Measurements from ENCODE around the gene SLC7A5. TPM values are rescaled to one million over a fixed set of nuclear protein-coding genes. Genes with fewer than 3 reads are reported as not detected.
"Not testable (repeated sequence)": the region's sequence is repeated elsewhere in the genome, so short reads cannot be mapped to it uniquely, and the experiment has no call there.

SLC7A5 gene
- polyA plus RNA-seq, 4 donors, result 4.4 to 13.0 (median 5.0) TPM

DNA sequence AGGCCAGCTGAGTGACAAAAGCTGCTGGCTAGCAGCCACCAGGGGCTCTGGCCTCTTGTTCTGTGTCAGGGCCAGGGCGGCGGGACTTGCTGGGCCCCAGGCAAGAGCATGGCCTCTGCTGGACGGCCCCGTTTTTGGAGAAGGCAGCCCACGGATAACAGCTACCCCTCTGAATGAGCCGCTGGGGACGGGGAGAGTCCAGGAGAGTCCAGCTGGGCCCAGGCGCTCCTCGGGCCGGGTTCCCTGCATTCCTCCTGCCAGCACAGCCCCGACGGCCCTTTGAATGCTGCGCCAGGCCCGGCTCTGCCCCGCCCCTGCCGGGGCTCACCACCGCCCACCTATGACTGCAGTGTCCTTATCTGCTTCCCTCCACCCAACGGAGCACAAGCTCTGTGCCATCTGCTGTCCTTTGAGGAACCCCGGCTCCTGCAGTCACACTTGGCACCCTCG lies 33.4 kb downstream of the SLC7A5 start:
- DNase-seq (ENCODE audit: low read depth in 4 of 4, low spot score in 3 of 4), result no peak

GRCh38 chr16:87834668-87835473 lies 34.4 kb downstream of the SLC7A5 start:
- no peak for DNase-seq (ENCODE audit: low read depth in 4 of 4, low spot score in 3 of 4)

GRCh38 chr16:87834005-87834667 lies 35.2 kb downstream of the SLC7A5 start:
- DNase-seq (ENCODE audit: low read depth in 4 of 4, low spot score in 3 of 4), result no peak

GRCh38 chr16:87833548-87833947 lies 35.8 kb downstream of the SLC7A5 start:
- DNase-seq (ENCODE audit: low read depth in 4 of 4, low spot score in 3 of 4), result no peak

GRCh38 chr16:87832741-87833502 lies 36.4 kb downstream of the SLC7A5 start:
- DNase-seq (ENCODE audit: low read depth in 4 of 4, low spot score in 3 of 4), result no peak

DNA sequence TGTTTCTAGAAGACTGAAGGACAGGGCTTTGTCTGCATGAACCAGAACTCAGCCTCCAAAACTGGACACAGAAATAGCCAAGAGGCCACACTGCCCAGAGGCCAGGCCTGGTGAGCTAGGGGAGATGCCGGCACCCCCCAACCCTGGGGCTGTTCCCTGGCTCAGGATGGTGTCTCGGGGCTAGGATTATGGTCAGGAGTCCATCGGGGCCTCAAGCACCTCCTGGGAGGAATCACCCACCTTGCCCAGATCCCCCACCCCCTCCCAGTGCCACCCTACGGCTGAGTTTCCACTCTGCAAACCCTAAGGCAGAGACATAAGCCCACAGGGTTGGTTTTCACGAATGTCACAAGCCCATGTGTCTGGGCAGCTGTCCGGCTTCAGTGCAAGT lies 37.2 kb downstream of the SLC7A5 start:
- no peak for DNase-seq (ENCODE audit: low read depth in 4 of 4, low spot score in 3 of 4)

GRCh38 chr16:87831421-87832136 lies 37.7 kb downstream of the SLC7A5 start:
- no peak for DNase-seq (ENCODE audit: low read depth in 4 of 4, low spot score in 3 of 4)

DNA sequence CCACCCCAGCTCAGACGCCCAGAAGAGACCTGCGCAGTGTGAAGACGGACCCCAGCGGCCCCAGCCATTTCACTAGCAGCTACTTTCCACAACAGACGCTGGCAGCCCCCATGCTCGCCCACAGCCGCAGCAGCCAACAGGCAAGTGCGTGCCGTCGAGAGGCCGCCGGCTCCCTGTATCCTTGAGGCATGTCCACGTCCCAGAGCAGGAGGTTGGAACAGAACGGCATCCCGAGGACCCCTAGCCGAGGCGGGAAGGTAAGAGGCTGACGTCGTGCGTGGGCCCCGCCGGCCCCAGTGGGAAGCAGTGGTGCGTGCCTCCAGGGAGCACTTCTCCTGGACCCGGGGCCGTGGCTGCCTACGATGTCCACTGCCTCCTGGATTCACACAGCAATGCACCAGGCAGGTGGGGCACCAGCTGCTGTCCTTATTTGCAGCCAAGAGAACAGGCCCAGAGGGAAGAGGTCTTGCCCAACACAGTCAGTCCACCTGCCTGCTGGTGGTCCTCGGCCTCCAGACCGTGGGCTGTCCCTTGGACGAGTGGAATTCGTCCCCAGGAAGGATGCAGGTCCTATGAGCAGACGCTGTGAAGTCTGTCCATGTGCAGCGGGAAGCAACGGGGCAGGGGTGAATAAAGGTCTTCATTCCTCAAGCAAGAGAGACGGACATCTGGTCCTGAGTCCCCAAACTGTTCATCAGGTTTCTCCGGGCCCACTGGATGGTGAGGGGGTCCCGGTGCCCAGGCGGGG lies 38.5 kb downstream of the SLC7A5 start:
- no peak for DNase-seq (ENCODE audit: low read depth in 4 of 4, low spot score in 3 of 4)

DNA sequence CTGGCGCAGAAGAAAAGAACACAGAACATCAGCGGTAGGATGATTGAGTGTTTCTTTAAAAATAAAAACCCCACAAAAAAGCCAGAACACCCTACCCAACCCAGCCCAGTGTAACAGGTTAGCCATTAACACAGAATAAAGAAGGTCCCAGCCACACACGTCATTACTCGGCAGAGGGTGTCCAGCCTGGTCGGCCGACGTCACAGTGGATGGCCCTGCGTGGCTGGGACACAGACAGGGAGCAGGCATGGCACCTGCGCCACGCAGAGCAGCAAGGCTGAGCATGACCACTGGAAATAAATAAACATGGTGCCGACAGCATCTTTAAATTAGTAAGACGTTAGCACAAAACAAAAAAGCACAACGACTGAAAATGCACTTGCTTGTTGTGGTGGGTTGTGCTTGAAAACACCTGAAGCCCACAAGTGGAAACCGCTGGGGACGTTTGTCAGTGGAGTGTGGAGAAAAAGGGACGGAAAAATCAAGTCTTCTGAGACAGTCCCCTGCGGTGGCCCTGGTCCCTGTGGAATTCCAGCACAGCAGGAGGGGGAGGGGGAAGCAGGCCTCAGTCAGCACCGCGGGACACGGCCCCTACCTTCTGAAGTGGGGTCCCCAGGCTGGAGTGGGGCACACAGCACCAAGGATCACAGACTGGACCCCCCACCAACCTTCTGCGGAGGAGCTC lies 39.2 kb downstream of the SLC7A5 start:
- no peak for DNase-seq (ENCODE audit: low read depth in 4 of 4, low spot score in 3 of 4)

DNA sequence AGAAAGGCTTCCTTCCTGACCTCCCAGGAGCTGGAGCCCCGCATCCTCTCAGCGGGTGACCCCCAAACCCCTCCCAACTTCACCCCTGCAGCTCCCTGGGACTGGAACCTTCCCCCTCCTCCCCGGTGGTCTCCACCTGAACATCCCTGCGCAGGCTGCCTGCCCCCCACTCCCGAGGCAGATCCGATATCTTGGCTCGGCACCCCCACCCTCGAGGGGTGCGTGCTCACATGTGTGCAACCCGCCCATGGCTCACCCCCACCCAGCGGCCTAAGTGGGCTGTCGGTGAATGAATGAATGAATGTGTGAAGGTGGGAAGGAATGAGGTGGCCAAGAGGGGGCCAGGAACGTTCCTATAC lies 39.7 kb downstream of the SLC7A5 start:
- DNase-seq (ENCODE audit: low read depth in 4 of 4, low spot score in 3 of 4), result no peak

GRCh38 chr16:87828907-87829621 lies 40.2 kb downstream of the SLC7A5 start:
- no peak for DNase-seq (ENCODE audit: low read depth in 4 of 4, low spot score in 3 of 4)

DNA sequence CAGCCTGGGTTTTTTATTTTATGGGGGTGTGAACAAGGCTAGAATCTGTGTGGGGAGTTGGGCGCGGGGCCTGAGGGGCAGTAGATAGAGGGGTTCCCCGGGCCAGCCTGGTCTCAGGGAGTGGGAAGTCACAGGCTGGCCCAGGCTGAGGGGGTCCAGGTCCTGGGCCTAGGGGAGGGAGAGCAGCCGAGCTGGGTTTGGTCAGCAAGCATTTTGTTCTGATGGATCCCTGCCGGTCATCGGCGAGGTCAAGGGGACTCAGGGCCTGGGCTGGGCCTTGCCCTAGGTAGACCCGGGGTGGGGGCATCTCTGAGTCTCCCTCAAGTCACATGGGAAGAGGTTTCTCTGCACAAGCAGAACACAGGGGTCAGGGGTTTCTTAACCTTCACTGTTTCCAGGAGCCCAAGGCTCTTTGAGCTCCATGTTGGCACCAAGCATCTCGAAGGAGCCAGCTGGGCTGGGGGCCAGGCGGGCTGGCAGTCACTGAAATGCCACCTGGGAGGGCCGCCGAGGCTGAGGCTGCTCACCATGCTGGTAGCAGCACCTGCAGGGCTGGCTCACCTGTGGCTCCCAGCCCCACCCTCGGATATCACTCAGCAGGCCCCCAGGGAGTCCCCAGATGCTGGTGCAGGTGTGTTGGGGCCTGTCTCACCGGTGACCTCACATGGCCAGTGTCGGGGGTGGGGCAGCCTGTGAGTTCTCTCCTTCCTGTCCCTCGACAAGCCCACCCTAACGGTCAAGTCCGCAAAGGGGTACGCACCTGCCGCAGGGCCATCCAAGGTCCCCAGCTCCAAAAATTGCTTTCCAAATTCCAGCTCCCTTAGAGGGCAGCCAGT lies 41.0 kb downstream of the SLC7A5 start:
- no peak for DNase-seq (ENCODE audit: low read depth in 4 of 4, low spot score in 3 of 4)

DNA sequence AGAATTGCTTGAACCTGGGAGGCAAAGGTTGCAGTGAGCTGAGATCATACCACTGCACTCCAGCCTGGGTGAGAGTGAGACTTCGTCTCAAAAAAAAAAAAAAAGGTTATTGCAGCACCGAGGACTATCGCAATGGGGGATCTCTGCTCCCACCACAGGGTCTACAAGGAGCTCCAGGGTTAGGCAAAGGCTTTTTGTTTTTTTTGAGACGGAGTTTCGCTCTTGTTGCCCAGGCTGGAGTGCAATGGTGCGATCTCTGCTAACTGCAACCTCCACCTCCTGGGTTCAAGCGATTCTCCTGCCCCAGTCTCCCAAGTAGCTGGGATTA lies 41.8 kb downstream of the SLC7A5 start:
- DNase-seq (ENCODE audit: low read depth in 4 of 4, low spot score in 3 of 4), result not testable (repeated sequence)

DNA sequence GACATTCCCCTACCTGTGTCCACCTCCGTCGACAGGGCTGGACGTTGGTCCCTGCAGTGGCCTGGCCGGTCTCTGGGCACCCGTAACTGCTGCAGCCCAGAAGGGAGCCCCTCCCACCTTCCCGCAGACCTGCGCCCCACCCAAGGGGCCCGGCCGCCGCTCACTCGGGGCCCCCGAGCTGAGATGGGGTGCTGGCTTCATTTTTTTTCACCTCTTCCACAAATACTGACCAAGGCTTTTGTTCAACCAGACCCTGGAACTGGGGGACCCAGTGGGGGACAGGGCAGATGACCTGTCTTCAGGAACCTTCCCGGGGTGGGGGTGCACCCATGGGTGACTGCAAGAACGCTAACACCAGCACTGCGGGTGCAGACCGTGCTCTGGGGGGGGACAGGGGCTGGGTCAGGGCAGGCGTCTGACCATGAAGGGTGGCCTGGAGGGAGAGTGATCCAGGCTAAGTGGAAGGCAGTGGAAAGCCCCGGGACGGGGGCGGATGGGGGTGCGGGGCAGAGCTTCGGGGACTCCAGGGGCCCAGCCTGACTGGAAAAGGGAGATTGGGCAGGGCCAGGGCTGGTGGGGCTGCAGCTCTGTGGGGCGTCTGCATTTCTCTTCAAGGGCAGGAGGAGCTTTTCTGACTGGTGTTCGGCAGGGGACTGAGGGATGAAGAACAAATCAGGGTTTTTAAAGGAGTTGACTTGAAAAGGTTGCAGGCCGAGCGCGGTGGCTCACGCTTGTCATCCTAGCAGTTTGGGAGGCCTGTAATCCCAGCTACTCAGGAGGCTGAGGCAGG lies 42.3 kb downstream of the SLC7A5 start:
- DNase-seq (ENCODE audit: low read depth in 4 of 4, low spot score in 3 of 4), result no peak

DNA sequence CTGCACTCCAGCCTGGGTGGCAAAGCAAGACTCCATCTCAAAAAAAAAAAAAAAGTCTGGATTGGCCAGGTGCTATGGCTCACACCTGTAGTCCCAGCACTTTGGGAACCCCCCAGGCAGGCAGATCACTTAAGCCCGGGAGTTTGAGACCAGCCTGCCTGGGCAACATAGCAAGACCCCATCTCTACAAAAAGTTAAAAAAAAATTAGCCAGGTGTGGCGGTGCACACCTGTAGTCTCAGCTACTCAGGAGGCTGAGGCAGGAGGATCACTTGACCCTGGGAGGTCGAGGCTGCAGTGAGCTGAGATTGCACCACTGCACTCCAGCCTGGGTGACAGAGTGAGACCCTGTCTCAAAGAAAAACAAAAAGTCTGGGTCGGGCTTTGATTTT lies 42.9 kb downstream of the SLC7A5 start:
- not testable (repeated sequence) for DNase-seq (ENCODE audit: low read depth in 4 of 4, low spot score in 3 of 4)

GRCh38 chr16:87825842-87826120 lies 43.5 kb downstream of the SLC7A5 start:
- DNase-seq (ENCODE audit: low read depth in 4 of 4, low spot score in 3 of 4), result not testable (repeated sequence)

- DNase-seq (ENCODE audit: low read depth in 4 of 4, low spot score in 3 of 4), result no peak
Observed at GRCh38 chr16:87824991-87825841, 44.1 kb downstream of the SLC7A5 start.
